GM19452 (cell line): ENCODE data around the gene PTPRU.
"Not testable (repeated sequence)": the region's sequence is repeated elsewhere in the genome, so short reads cannot be mapped to it uniquely, and the experiment has no call there.

ENCODE experiments used
- ATAC-seq: cut with Tn5 transposase; IDR thresholded peaks from one replicate; pipeline ENCODE4 v1.9.1; 2021; ENCODE audit not compliant: unreplicated experiment

The PTPRU gene

DNA sequence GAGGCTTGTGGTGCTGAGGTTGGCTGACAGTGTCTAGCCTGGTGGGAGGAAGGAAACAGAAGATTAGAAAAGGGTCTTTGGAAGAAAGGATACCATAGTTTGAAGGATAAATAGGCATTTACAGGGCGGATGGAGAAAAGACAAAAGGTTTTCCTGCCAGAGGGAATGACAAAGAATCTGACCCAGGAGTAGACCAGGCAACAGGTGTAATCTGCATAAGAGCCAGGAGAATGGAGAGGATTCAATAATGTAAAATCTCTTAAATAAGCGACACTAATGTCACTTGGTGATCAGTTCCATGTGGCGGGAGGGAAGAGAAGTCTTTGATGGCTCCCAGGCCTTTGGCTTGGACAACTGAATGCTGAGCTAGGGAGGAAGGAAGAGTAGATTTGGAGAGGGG is 15.0 kb upstream of the PTPRU start:
- ATAC-seq = no peak

- ATAC-seq = not testable (repeated sequence)
These were observed 14.1 kb upstream of the PTPRU start for GRCh38 chr1:29222260-29222659.

DNA sequence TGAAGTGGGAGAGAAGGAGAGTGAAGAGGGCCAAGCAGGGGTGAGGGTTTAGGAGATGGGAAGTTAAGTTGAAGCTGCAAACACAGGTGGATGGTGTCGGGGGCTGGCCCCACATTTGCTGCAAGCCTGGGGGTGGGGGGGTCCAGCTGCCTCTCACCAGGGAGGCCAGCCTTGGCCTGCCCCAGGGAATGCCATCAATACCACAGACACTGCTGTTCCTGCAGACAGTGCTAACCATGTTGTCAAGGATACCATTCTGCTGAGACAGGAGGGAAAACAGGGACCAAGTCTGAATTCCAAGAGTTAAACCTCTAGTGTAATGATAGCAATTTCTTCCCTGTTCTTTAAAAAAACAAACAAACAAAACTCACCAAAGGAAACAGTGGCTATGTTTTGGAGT is 13.6 kb upstream of the PTPRU start:
- ATAC-seq = no peak

DNA sequence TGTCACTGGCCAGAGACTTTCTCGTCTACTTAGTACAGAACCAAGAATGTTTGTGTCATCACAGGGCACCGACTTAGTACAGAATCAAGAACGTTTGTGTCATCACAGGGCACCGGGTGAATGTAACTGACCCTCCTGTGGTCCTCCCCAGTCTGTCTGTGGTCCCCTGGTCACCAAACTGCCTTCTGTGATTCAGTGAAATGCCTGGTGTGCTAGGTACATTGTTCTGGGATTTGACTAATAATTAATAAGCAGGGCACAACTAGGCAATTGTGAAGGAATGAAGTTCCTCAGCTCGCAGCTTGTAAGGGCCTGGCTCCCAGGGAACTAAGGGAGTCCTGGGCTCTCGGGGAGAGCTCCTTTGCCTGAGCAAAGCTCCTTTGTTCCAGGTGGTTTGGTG is 12.8 kb upstream of the PTPRU start:
- ATAC-seq = no peak

DNA sequence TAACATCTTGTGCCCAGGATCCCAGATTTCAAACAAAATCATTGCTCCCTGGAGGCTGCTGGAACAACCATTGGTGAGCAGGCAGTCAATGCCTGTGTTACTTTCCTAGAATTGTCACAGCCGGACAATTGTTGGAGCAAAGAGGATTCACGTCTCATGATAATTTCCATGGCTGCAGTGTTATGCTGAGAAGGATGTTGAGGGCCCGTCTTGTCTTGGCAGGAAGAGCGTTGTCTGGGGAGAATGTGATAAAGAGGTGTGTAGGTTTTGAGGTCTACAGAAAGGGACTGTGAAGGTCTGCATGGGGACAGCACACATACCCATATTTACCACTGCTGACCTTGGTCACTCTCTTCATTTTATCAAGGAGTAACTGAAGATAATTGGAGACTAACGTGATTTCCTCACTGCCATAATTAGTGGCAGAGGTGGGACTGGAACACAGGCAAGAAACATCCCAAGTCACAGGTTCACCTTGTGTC is 11.9 kb upstream of the PTPRU start:
- no peak for ATAC-seq

- no peak for ATAC-seq
These were observed 11.0 kb upstream of the PTPRU start for GRCh38 chr1:29225361-29225760.

- ATAC-seq = no peak
These were observed 8.8 kb upstream of the PTPRU start for GRCh38 chr1:29227511-29227910.

- ATAC-seq = no peak
These were observed 6.1 kb upstream of the PTPRU start for GRCh38 chr1:29230204-29230552.

- ATAC-seq = peak; percentile 91
These were observed 5.6 kb upstream of the PTPRU start, which contains the start of gene MECR for GRCh38 chr1:29230553-29231378. Gene MECR (minus strand): TSS chr1:29230934. CDS start chr1:29230906, 28 bp downstream.

- ATAC-seq = no peak
These were observed 3.9 kb upstream of the PTPRU start for GRCh38 chr1:29232387-29232786.

DNA sequence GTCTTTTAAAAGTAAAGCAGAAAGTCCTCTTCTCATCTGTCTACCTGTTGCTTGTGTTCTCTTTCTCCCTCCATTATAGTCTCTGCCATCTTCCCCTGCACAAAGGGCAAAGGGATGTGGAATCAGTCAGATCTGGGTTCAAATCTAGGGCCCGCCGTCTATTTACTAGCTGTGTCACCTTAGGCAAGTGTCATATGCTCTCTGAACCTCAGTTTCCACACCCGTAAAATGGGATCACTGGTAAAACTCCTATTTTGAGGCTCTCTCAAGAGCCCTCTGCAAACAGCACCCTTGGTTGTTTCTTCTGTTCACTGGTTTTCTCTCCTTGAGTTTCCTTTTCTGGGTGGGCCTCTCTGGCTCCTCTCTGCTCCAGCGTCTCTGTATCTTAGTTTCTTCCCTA is 2.6 kb upstream of the PTPRU start:
- no peak for ATAC-seq

DNA sequence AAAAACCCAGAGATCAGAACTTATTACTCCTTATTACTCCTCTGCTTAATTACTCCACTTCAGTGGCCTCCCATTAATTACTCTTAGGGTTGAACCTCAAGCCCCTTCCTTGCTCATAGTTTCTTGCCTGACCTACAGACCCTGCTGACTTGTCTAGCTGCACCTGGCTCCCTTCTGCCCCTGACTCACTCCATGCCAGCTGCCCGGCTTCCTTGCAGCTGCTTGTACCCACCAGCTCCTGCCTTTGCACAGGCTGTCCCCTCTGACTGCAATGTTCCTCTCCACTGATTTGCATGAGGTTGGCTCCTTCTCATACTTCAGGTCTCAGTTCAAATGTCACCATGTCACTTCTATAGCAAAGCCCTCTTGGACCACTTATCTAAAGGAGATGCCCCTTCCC is 1.9 kb upstream of the PTPRU start:
- ATAC-seq = no peak

DNA sequence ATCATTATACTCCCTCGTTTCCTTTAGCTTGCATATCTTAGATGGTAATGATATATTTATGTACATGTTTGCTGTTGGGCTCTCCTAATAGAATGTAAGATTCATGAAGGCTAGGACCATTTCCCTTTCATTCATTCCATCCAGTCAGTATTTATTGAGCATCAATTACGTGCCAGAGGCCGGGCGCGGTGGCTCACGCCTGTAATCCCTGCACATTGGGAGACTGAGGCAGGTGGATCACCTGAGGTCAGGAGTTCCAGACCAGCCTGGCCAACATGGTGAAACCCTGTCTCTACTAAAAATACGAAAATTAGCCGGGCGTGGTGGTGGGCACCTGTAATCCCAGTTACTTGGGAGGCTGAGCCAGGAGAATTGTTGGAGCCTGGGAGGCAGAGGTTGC is 1.4 kb upstream of the PTPRU start:
- not testable (repeated sequence) for ATAC-seq

- no peak for ATAC-seq
These were observed 398 bp downstream of the PTPRU start for GRCh38 chr1:29236712-29237128.

DNA sequence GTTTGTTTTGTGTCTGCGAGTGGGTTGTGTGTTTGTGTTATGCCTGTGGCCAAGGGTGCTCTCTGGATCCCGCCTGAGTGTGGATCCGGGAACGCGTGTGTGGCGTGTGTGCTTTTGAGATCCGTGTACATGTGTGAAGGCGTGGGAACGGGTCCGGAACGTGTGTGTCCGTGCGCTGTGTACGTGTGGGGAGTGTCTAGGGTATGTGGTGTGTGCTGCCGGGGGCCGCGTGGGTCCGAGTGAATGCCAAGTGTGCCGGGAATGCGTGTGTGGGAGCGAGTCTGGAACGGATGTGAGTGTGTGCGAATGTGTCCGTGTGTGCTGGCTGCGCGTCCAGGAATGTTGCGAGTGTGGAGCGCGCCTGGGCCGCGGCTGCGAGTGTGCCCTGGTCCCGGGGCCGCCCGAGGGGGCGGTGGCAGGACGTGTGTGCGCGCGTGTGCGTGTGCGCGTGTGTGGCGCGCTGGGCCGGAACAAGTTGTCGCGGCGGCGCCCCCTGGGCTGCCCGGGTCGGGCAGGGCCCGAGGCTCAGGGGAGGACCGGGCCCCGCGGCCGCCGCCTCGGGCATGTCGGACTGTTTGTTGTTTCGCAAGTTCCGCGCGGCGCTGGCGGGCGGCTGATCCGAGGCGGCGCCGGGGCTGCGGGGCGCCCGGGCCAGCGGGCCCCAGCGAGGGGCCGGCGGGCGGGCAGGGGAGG is 953 bp downstream of the PTPRU start:
- ATAC-seq = no peak

DNA sequence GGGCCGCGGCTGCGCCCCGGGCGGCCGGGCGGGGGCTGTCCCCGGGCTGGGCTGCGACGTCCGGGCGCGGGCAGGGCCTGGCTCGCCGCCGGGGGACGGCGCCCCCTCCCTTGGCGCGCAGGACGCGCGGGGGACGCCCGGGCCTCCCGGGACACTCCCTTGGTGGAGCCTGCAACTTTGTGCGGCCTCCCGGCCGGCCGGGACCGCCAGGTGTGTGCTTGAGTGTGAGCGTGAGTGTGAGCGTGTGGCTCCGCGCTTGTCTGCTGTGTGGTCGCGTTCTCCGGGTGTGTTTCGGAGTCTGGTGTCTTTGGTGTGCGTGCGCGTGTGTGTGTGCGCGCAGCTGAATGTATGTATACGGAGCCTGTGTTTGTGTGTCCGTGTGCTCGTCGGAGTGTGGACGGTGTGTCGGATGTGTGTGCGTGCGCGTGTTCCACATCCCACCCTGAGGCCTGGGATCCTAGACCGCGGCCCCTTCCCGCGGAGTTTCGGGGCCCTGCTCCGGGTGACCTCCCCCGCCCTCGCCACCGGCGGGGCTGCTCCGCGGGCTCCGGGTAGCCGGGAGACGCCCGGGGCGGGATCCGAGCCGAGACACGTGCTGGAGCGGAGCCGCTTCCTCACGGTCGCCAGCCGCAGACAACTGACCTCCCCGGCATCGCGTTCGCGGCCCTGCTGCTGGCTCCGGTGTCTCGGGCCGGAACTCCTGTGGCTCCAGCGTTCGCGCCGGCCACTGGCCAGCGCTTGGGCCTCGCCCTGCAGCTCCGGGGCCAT is 1.7 kb downstream of the PTPRU start:
- ATAC-seq = no peak

DNA sequence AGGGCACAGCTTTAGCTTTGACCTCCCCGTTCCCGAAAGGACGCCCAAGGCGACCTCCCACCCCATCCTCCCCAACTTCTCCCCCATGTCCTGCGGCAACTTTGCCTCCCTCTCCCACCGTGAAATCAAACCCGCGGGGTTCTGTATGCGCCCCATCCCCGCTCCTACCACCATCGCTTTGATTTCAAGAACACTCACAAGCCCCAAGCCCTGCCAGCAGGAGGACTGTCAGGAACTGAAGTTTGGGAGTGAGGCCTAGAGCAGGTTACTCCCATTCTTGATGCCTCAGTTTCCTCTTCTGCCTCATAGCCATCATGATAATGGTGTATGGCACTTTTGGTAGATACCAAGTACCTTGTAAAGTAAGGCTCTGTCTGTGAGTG is 2.3 kb downstream of the PTPRU start:
- ATAC-seq = no peak

GRCh38 chr1:29239142-29239541 is 2.8 kb downstream of the PTPRU start:
- no peak for ATAC-seq

DNA sequence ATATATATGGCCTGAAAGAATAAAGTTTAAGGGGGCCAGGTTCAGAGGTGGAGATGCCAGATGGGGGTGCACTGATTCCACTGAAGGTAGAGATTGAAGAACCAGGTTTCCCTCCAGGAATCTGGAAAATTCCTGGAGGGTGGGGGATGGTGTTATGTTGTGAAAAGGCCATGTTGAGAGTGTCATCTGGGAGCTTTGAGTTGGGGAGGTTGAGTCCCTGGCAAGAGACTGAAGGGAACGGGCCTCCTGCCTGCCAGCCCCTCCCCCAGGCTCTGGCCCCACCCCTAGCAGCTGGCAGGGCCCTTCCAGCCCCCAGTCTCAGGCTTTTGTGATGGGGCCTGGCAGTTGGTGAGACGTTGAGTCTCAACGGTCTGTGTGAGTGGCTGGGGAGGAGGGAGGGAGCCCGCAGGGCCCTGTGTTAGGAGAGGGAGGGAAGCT is 4.1 kb downstream of the PTPRU start:
- ATAC-seq = no peak

- ATAC-seq = no peak
These were observed 4.7 kb downstream of the PTPRU start for GRCh38 chr1:29240986-29241385.

DNA sequence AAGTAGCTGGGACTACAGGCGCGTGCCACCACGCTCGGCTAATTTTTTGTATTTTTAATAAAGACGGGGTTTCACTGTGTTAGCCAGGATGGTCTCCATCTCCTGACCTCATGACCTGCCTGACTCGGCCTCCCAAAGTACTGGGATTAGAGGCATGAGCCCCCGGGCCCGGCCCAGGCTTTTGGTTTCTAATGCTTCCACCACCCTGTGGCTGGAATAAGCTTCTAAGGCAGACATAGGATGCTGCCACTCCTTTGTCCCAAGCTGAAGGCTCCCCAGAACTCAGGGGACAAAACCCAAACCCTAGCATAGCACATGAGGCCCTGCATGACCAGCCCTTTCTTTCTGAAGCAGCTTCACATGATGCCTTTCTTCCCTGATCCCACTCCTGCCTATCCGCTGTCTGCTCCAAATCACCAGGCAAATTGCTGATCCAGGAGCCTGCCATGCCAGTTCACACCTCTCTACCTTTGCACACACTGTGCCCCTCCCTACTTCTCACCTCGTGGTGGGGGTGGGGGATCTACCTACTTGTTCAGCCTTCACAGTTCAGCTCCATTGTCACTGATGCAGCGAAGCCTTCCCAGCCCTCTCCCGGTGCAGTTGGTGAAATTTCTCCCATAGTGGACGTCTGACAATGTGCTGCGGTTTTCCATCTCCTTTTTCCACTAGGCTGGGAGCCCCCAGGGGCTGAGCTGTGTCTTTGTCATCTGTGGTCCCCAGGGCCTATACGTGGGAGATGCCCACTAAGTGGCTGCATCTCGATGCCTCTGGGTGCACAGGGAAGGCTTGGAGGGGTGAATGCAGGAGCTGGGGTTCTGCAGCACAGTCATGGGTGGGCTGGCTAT is 6.9 kb downstream of the PTPRU start:
- ATAC-seq = no peak
